HepG2 (cell line): Measurements from ENCODE around the gene KIF5B. TPM values are rescaled to one million over a fixed set of nuclear protein-coding genes. Genes with fewer than 3 reads are reported as not detected.

ENCODE experiments used
- CSRNP1 ChIP-seq: sonication (generic); formaldehyde crosslinking; IDR thresholded peaks from 2 replicates; pipeline ENCODE4 v1.8.1; 2023; ENCODE audit warnings: mild to moderate bottlenecking, missing genetic modification reagents
- DRAP1 ChIP-seq: IDR thresholded peaks from 2 replicates; pipeline ENCODE4 v1.6.1; 2016; ENCODE audit warnings: missing genetic modification reagents, missing compliant biosample characterization
- FIP1L1 ChIP-seq: fragments of 200-400 bp; formaldehyde crosslinking; IDR thresholded peaks from 2 replicates; pipeline ENCODE4 v1.6.1; 2018; ENCODE audit warnings: low read depth, mild to moderate bottlenecking, low read length, moderate library complexity, borderline replicate concordance; ENCODE audit not compliant: insufficient read depth
- FOXA3 ChIP-seq: IDR thresholded peaks from 2 replicates; pipeline ENCODE4 v1.6.1; 2016; ENCODE audit warnings: missing genetic modification reagents, missing compliant biosample characterization
- HNRNPH1 ChIP-seq: fragments of 200-400 bp; formaldehyde crosslinking; optimal IDR thresholded peaks from 2 replicates; pipeline ENCODE3; 2017; ENCODE audit warnings: mild to moderate bottlenecking, low read depth, low read length
- KLF15 ChIP-seq: sonication (generic); formaldehyde crosslinking; IDR thresholded peaks from 2 replicates; pipeline ENCODE4 v1.8.1; 2023; ENCODE audit warnings: borderline replicate concordance, mild to moderate bottlenecking, inconsistent platforms, missing genetic modification reagents, mixed read lengths
- NR2F6 ChIP-seq, 2 experiments: IDR thresholded peaks; 2 replicates each; pipeline ENCODE4 v1.6.1; 2016; ENCODE audit warnings: antibody characterized with exemption in 1 of 2, mild to moderate bottlenecking in 1 of 2
- PHF20 ChIP-seq: sonication (generic); formaldehyde crosslinking; IDR thresholded peaks from 2 replicates; pipeline ENCODE4 v1.5.0; 2020; ENCODE audit warnings: mild to moderate bottlenecking, missing genetic modification reagents
- RCOR2 ChIP-seq: IDR thresholded peaks from 2 replicates; pipeline ENCODE4 v1.6.1; 2016; ENCODE audit warnings: missing biosample characterization, missing genetic modification reagents
- RFXANK ChIP-seq: IDR thresholded peaks from 2 replicates; pipeline ENCODE4 v1.6.1; 2016
- RXRB ChIP-seq: IDR thresholded peaks from 2 replicates; pipeline ENCODE4 v1.6.1; 2016; ENCODE audit warnings: borderline replicate concordance, missing genetic modification reagents, missing compliant biosample characterization
- SNAI1 ChIP-seq: sonication (generic); formaldehyde crosslinking; IDR thresholded peaks from 2 replicates; pipeline ENCODE4 v1.5.0; 2020; ENCODE audit warnings: mild to moderate bottlenecking, missing genetic modification reagents, borderline replicate concordance
- STAG1 ChIP-seq: sonication (generic); formaldehyde crosslinking; IDR thresholded peaks from 2 replicates; pipeline ENCODE4 v1.4.0; 2020; ENCODE audit warnings: missing genetic modification reagents
- ZBTB3 ChIP-seq: sonication (generic); formaldehyde crosslinking; IDR thresholded peaks from 2 replicates; pipeline ENCODE4 v1.4.0; 2020; ENCODE audit warnings: low read depth, mild to moderate bottlenecking, moderate library complexity, missing genetic modification reagents, borderline replicate concordance
- ZBTB43 ChIP-seq: sonication (generic); formaldehyde crosslinking; conservative IDR thresholded peaks from 2 replicates; pipeline ENCODE4 v1.4.0; 2020; ENCODE audit warnings: missing genetic modification reagents
- ZNF280D ChIP-seq: sonication (generic); formaldehyde crosslinking; IDR thresholded peaks from 2 replicates; pipeline ENCODE4 v1.5.1; 2020; ENCODE audit warnings: mild to moderate bottlenecking, missing genetic modification reagents
- ZNF430 ChIP-seq: sonication (generic); formaldehyde crosslinking; IDR thresholded peaks from 2 replicates; pipeline ENCODE4 v1.9.0; 2021; ENCODE audit warnings: mild to moderate bottlenecking, missing genetic modification reagents
- ZNF704 ChIP-seq: sonication (generic); formaldehyde crosslinking; IDR thresholded peaks from 2 replicates; pipeline ENCODE4 v1.8.1; 2023; ENCODE audit warnings: mild to moderate bottlenecking, inconsistent platforms, moderate library complexity, missing genetic modification reagents, borderline replicate concordance
- ZNF75D ChIP-seq: sonication (generic); formaldehyde crosslinking; IDR thresholded peaks from 2 replicates; pipeline ENCODE4 v1.8.1; 2023; ENCODE audit warnings: missing genetic modification reagents, mild to moderate bottlenecking, borderline replicate concordance
- ZNF776 ChIP-seq: sonication (generic); formaldehyde crosslinking; IDR thresholded peaks from 2 replicates; pipeline ENCODE4 v1.4.0; 2020; ENCODE audit warnings: mild to moderate bottlenecking, missing genetic modification reagents
- polyA plus RNA-seq, 8 experiments: library from polyadenylated mRNA; depleted of rRNA in 3 of 8; stranded (reverse) in 7 of 8; unstranded in 1 of 8; fragments of >200 nt; fragmentation: Illumina TruSeq in 4 of 8; extraction: Trizol in 4 of 8; gene quantifications; 2 replicates each; pipeline versions ENCODE4 v1.2.1 to v1.2.3, GENCODE V29; 2011 to 2016; ENCODE audit warnings: low read depth in 4 of 8, missing spikeins in 1 of 8, mixed read lengths in 1 of 8; ENCODE audit not compliant: insufficient read depth in 1 of 8
- total RNA-seq, 5 experiments: library from RNA; depleted of rRNA; stranded (reverse); fragments of >200 nt; fragmentation: Illumina TruSeq; extraction: Trizol; gene quantifications; 2 replicates each; pipeline ENCODE4 v1.2.3, GENCODE V29; 2016; ENCODE audit warnings: low read depth in 1 of 5

Gene KIF5B
- total and polyA plus RNA-seq, 2 of the 13 experiments (the other 11 are each of a cell fraction or from before 2014, with no cell fraction given), result 34.3 to 133 TPM

- TF ChIP-seq ZNF704 (CRISPR knock-in tag) (0 out of 2 replicates have a peak, but pooled peaks have one; percentile 45), RXRB (CRISPR knock-in tag) (no peak), SNAI1 (no peak; the same call in 1 of the 2 replicates), STAG1 (CRISPR knock-in tag) (no peak; the same call in 1 of the 2 replicates), HNRNPH1 (no peak), ZNF280D (CRISPR knock-in tag) (peak; percentile 33; the same call in 1 of the 2 replicates), ZNF776 (CRISPR knock-in tag) (peak; percentile 69; the same call in 1 of the 2 replicates), ZNF430 (peak; percentile 47; the same call in 1 of the 2 replicates), RCOR2 (no peak), DRAP1 (CRISPR knock-in tag) (peak; percentile 71; the same call in 1 of the 2 replicates), ZNF75D (CRISPR knock-in tag) (no peak), KLF15 (CRISPR knock-in tag) (no peak), CSRNP1 (CRISPR knock-in tag) (no peak), RFXANK (no peak), FIP1L1 (no peak), FOXA3 (CRISPR knock-in tag) (0 out of 2 replicates have a peak, but pooled peaks have one; percentile 11), ZBTB43 (CRISPR knock-in tag) (no peak; the same call in 1 of the 2 replicates), NR2F6 (IDR thresholded peaks at IDR 0.05) (no peak), NR2F6 (CRISPR knock-in tag; IDR thresholded peaks at IDR 0.05) (no peak), PHF20 (CRISPR knock-in tag) (peak; percentile 57; the same call in 1 of the 2 replicates), ZBTB3 (CRISPR knock-in tag) (no peak)
These were observed at the start of gene KIF5B (continued) for GRCh38 chr10:32056136-32057035.
